PC-9 (cell line): Measurements from ENCODE around the gene TBC1D5. TPM values are rescaled to one million over a fixed set of nuclear protein-coding genes. Genes with fewer than 3 reads are reported as not detected.

Experiments used
- BruUV-seq: library from RNA; stranded (reverse); fragments of 400-500 nt; replicated peaks from 2 replicates; lab custom pipeline; 2021; lab: Mats Ljungman, UMichigan
- CTCF ChIA-PET: fragments of 300-600 bp; sonication (Branson Sonifier 250); formaldehyde crosslinking; loops from one replicate; lab custom pipeline; 2022; ENCODE audit warnings: antibody characterized with exemption; lab: Charles Lee
- POLR2A ChIA-PET: fragments of 300-600 bp; sonication (Branson Sonifier 250); formaldehyde crosslinking; loops from one replicate; lab custom pipeline; 2022; ENCODE audit warnings: antibody characterized with exemption; ENCODE audit not compliant: unreplicated experiment; lab: Charles Lee
- DNase-seq, 2 experiments: peaks; one replicate each; pipeline versions ENCODE4 v3.0.0 to v3.0.0-alpha.2; 2015 to 2022; ENCODE audit warnings: mixed read lengths in 1 of 2
- H2AFZ ChIP-seq: fragments of 200-600 bp; sonication (generic); 2 replicates; pipeline ENCODE4 v1.8.1; 2017; ENCODE audit warnings: antibody characterized with exemption
- H3F3A ChIP-seq: fragments of 200-600 bp; sonication (generic); 2 replicates; pipeline ENCODE4 v1.8.1; 2017; ENCODE audit warnings: antibody characterized with exemption, mild to moderate bottlenecking, low read depth; ENCODE audit not compliant: insufficient read depth
- H3K27ac ChIP-seq: fragments of 200-600 bp; sonication (generic); 2 replicates; pipeline ENCODE4 v1.6.1; 2016; ENCODE audit warnings: mixed run types
- H3K27me3 ChIP-seq: fragments of 200-600 bp; sonication (generic); 2 replicates; pipeline ENCODE4 v1.6.1; 2016; ENCODE audit warnings: low read depth, mixed run types; ENCODE audit not compliant: insufficient read depth
- H3K36me3 ChIP-seq: fragments of 200-600 bp; sonication (generic); 2 replicates; pipeline ENCODE4 v1.6.1; 2016; ENCODE audit warnings: low read depth, mixed run types
- H3K4me1 ChIP-seq: fragments of 200-600 bp; sonication (generic); replicated peaks from 2 replicates; pipeline ENCODE4 v1.6.1; 2016; ENCODE audit warnings: mixed run types; ENCODE audit not compliant: insufficient read depth
- H3K4me2 ChIP-seq: fragments of 200-600 bp; sonication (generic); 2 replicates; pipeline ENCODE4 v1.6.1; 2017; ENCODE audit warnings: mixed run types
- H3K4me3 ChIP-seq: fragments of 200-600 bp; sonication (generic); 2 replicates; pipeline ENCODE4 v1.6.1; 2016; ENCODE audit warnings: mixed run types
- H3K79me2 ChIP-seq: fragments of 200-600 bp; sonication (generic); 2 replicates; pipeline ENCODE4 v1.6.1; 2017; ENCODE audit warnings: low read depth, mixed run types
- H3K9me2 ChIP-seq: fragments of 200-600 bp; sonication (generic); 2 replicates; pipeline ENCODE4 v1.8.1; 2017; ENCODE audit warnings: mild to moderate bottlenecking; ENCODE audit not compliant: insufficient read depth
- H3K9me3 ChIP-seq: fragments of 200-600 bp; sonication (generic); 2 replicates; pipeline ENCODE4 v1.8.1; 2016; ENCODE audit warnings: low read depth; ENCODE audit not compliant: insufficient read depth
- H4K20me1 ChIP-seq: fragments of 200-600 bp; sonication (generic); 2 replicates; pipeline ENCODE4 v1.8.1; 2017; ENCODE audit not compliant: insufficient read depth
- CTCF ChIP-seq: fragments of 200-600 bp; sonication (generic); conservative IDR thresholded peaks from 2 replicates; pipeline ENCODE4 v1.6.1; 2017; ENCODE audit warnings: mixed run types, antibody characterized with exemption, mild to moderate bottlenecking, moderate library complexity
- EZH2 ChIP-seq: fragments of 200-600 bp; sonication (generic); IDR thresholded peaks from 2 replicates; pipeline ENCODE4 v1.8.0; 2017; ENCODE audit warnings: antibody characterized with exemption, low read depth
- intact Hi-C: fragments of 100-400 bp; cut with micrococcal nuclease; formaldehyde crosslinking; loops from one replicate; pipeline ENCODE4 v1.10.0; 2022; ENCODE audit not compliant: unreplicated experiment
- total RNA-seq: library from RNA; stranded (reverse); gene quantifications from 2 replicates; pipeline ENCODE4 v1.2.3, GENCODE V29; 2021

The TBC1D5 gene
- total RNA-seq, 1 experiment from 2014 or later = 54.0 TPM

GRCh38 chr3:17207019-17207418 lies 535.4 kb downstream of the TBC1D5 start:
- no peaks in the 10 kb centered on the region for H3K27me3 ChIP-seq
- no TSS peak for BruUV-seq
- ChIA-PET CTCF (no interaction called here), POLR2A (interaction anchor here (0.6 kb wide), 1 partner anchor 144 kb away, joined by 6 read pairs; no protein-coding TSS in a partner anchor)
- H3K36me3 ChIP-seq = no peaks in the 10 kb centered on the region
- H3K27ac ChIP-seq = no peak overlapping the region
- no peaks in the 10 kb centered on the region for H4K20me1 ChIP-seq
- no peak for DNase-seq
- H3K4me3 ChIP-seq = no peak overlapping the region
- H3F3A ChIP-seq = no peaks in the 10 kb centered on the region
- H2AFZ ChIP-seq = no peak overlapping the region
- no peaks in the 10 kb centered on the region; the same call in 1 of the 2 replicates for H3K9me3 ChIP-seq
- no peaks in the 10 kb centered on the region for H3K79me2 ChIP-seq
- no peak overlapping the region for H3K4me2 ChIP-seq
- H3K9me2 ChIP-seq = no peaks in the 10 kb centered on the region
- H3K4me1 ChIP-seq = no peaks in the 10 kb centered on the region
- no peak for TF ChIP-seq CTCF
- TF ChIP-seq EZH2 = no peak
- intact Hi-C loops = no loop called here

GRCh38 chr3:17204049-17204650 lies 538.3 kb downstream of the TBC1D5 start:
- intact Hi-C loops = no loop called here
- Histone ChIP-seq H3K9me3 (peaks cover 3% of the 10 kb centered on the region; the same call in 1 of the 2 replicates), H3K79me2 (no peaks in the 10 kb centered on the region), H3K36me3 (no peaks in the 10 kb centered on the region), H3F3A (no peaks in the 10 kb centered on the region), H3K27ac (no peak overlapping the region), H3K4me3 (no peak overlapping the region), H4K20me1 (no peaks in the 10 kb centered on the region), H3K4me1 (no peaks in the 10 kb centered on the region), H3K27me3 (no peaks in the 10 kb centered on the region), H3K4me2 (no peak overlapping the region), H3K9me2 (no peaks in the 10 kb centered on the region), H2AFZ (no peak overlapping the region)
- POLR2A ChIA-PET = no interaction called here
- no TSS peak for BruUV-seq
- DNase-seq = no peak
- CTCF ChIA-PET = no interaction called here
- no peak for TF ChIP-seq CTCF
- TF ChIP-seq EZH2 = no peak

GRCh38 chr3:17201538-17201937 lies 540.9 kb downstream of the TBC1D5 start:
- intact Hi-C loops = no loop called here
- no peak for TF ChIP-seq CTCF
- TF ChIP-seq EZH2 = no peak
- H3K4me3 ChIP-seq = no peak overlapping the region
- DNase-seq = no peak
- no peaks in the 10 kb centered on the region for H3K4me1 ChIP-seq
- no peak overlapping the region for H3K27ac ChIP-seq
- POLR2A ChIA-PET = no interaction called here
- no peaks in the 10 kb centered on the region for H3K27me3 ChIP-seq
- H3K36me3 ChIP-seq = no peaks in the 10 kb centered on the region
- H3K9me3 ChIP-seq = peaks cover 3% of the 10 kb centered on the region; the same call in 1 of the 2 replicates
- no TSS peak for BruUV-seq
- H3K79me2 ChIP-seq = no peaks in the 10 kb centered on the region
- no peaks in the 10 kb centered on the region for H3F3A ChIP-seq
- CTCF ChIA-PET = no interaction called here
- no peaks in the 10 kb centered on the region for H3K9me2 ChIP-seq
- no peaks in the 10 kb centered on the region for H4K20me1 ChIP-seq
- no peak overlapping the region for H2AFZ ChIP-seq
- no peak overlapping the region for H3K4me2 ChIP-seq
